Right atrium auricular region (tissue), 2 donors: ENCODE results near the gene SCT. TPM values are rescaled to one million over a fixed set of nuclear protein-coding genes. Genes with fewer than 3 reads are reported as not detected.

Source experiments
- DNase-seq: peaks from one replicate; pipeline ENCODE4 v3.0.0-alpha.2; 2019; ENCODE audit warnings: low spot score
- H3K27ac ChIP-seq, 2 donors: fragments of 200-600 bp; sonication (generic); 1 replicate in 1 of 2; 2 replicates in 1 of 2; pipeline ENCODE4 v1.5.1; 2016 to 2019
- H3K27me3 ChIP-seq, 2 donors: fragments of 200-600 bp; sonication (generic); one replicate each; pipeline versions ENCODE4 v1.5.1 to v1.6.0; 2017 to 2019
- H3K36me3 ChIP-seq: fragments of 200-600 bp; sonication (generic); one replicate; pipeline ENCODE4 v1.5.1; 2016
- H3K4me1 ChIP-seq, 2 donors: fragments of 200-600 bp; sonication (generic); one replicate each; pipeline versions ENCODE4 v1.5.1 to v1.6.0; 2017 to 2019
- H3K4me3 ChIP-seq, 2 donors: fragments of 200-600 bp; sonication (generic); 1 replicate in 1 of 2; 2 replicates in 1 of 2; pipeline ENCODE4 v1.5.1; 2017 to 2019; ENCODE audit warnings: mild to moderate bottlenecking in 1 of 2, moderate library complexity in 1 of 2
- H3K9me3 ChIP-seq, 2 donors: fragments of 200-600 bp; sonication (generic); one replicate each; pipeline ENCODE4 v1.5.1; 2019
- total RNA-seq, 2 donors: library from RNA; depleted of rRNA; stranded (reverse); fragments of >200 nt; gene quantifications; one replicate each; pipeline ENCODE4 v1.1.0, GENCODE V29; 2016
- TF ChIP-seq, protein P1 (sequence below), 2 donors: fragments of 200-600 bp; sonication (generic); IDR thresholded peaks; one replicate each; pipeline ENCODE4 v1.5.1; 2019; ENCODE audit warnings: antibody characterized with exemption in 2 of 2

Gene SCT
- total RNA-seq, 2 donors from 2014 or later, result not detected

DNA sequence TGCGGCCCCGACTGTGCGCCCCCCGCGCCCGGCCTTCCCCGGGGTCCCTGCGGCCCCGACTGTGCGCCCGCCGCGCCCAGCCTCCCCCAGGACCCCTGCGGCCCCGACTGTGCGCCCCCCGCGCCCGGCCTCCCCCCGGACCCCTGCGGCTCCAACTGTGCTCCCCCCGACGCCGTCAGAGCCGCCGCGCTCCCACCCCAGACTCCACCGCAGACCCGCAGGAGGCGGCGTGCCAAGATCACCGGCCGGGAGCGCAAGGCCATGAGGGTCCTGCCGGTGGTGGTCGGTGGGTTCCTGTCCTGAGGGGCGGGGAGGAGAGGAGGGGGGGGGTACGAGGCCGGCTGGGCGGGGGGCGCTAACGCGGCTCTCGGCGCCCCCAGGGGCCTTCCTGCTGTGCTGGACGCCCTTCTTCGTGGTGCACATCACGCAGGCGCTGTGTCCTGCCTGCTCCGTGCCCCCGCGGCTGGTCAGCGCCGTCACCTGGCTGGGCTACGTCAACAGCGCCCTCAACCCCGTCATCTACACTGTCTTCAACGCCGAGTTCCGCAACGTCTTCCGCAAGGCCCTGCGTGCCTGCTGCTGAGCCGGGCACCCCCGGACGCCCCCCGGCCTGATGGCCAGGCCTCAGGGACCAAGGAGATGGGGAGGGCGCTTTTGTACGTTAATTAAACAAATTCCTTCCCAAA lies 13.2 kb upstream of the SCT start:
- no peak for DNase-seq

DNA sequence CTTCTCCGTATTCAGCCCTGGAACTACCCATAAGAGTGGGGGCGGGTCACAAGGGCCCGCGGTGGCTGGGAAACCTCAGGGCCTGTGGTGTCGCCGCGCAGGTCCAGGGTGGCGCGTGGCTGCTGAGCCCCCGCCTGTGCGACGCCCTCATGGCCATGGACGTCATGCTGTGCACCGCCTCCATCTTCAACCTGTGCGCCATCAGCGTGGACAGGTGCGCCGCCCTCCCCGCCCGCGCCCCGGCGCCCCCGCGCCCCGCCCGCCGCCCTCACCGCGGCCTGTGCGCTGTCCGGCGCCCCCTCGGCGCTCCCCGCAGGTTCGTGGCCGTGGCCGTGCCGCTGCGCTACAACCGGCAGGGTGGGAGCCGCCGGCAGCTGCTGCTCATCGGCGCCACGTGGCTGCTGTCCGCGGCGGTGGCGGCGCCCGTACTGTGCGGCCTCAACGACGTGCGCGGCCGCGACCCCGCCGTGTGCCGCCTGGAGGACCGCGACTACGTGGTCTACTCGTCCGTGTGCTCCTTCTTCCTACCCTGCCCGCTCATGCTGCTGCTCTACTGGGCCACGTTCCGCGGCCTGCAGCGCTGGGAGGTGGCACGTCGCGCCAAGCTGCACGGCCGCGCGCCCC lies 12.5 kb upstream of the SCT start:
- peaks cover 0 to 24% of the 10 kb centered on the region in 2 donors for H3K4me1 ChIP-seq
- H3K9me3 ChIP-seq, result no peaks in the 10 kb centered on the region
- peaks cover 0 to 12% of the 10 kb centered on the region in 2 donors for H3K27me3 ChIP-seq
- H3K27ac ChIP-seq, result no peak overlapping the region
- DNase-seq, result no peak
- H3K36me3 ChIP-seq, result peaks cover 13% of the 10 kb centered on the region
- TF ChIP-seq, protein P1, sequence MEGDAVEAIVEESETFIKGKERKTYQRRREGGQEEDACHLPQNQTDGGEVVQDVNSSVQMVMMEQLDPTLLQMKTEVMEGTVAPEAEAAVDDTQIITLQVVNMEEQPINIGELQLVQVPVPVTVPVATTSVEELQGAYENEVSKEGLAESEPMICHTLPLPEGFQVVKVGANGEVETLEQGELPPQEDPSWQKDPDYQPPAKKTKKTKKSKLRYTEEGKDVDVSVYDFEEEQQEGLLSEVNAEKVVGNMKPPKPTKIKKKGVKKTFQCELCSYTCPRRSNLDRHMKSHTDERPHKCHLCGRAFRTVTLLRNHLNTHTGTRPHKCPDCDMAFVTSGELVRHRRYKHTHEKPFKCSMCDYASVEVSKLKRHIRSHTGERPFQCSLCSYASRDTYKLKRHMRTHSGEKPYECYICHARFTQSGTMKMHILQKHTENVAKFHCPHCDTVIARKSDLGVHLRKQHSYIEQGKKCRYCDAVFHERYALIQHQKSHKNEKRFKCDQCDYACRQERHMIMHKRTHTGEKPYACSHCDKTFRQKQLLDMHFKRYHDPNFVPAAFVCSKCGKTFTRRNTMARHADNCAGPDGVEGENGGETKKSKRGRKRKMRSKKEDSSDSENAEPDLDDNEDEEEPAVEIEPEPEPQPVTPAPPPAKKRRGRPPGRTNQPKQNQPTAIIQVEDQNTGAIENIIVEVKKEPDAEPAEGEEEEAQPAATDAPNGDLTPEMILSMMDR (IDR thresholded peaks at IDR 0.05), result no peak
- no peak overlapping the region for H3K4me3 ChIP-seq

More for the DNA sequence above, 13.2 kb upstream of the SCT start:
- H3K27me3 ChIP-seq, result peaks cover 0 to 12% of the 10 kb centered on the region in 2 donors
- no peaks in the 10 kb centered on the region for H3K9me3 ChIP-seq
- H3K36me3 ChIP-seq, result peaks cover 14% of the 10 kb centered on the region
- H3K4me1 ChIP-seq, result peaks cover 0 to 24% of the 10 kb centered on the region in 2 donors
- H3K4me3 ChIP-seq, result no peak overlapping the region
- TF ChIP-seq, protein P1 (IDR thresholded peaks at IDR 0.05), result no peak
- H3K27ac ChIP-seq, result no peak overlapping the region

DNA sequence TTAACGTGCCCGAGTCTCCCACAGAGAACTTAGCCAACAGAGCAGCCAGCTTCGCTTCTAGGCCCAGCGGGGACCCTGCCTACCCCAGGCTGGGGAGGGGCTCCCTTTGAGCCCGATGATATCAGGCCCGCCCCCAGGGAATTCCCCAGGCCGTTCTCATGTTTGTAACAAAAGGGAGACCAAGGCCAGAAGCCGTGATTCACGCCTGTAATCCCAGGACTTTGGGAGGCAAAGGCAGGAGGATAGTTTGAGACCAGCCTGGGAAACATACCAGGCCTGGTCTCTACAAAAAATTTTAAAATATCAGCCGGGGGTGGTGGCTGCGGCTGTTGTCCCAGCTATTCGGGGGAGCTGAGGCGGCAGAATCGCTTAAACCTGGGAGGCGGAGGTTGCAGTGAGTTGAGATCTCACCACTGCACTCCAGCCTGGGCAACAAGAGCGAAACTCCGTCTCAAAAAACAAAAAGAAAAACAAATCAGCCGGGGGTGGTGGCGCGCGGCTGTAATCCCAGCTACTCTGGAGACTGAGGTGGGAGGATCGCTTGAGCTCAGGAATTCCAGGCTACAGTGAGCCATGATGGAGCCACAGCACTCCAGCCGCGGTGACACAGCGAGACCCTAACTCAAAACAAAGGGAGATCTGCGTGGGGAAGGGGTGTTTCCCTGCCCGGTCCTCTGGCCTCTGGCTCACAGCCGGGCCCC lies 11.8 kb upstream of the SCT start:
- DNase-seq, result no peak
- H3K27ac ChIP-seq, result no peak overlapping the region
- no peaks in the 10 kb centered on the region for H3K9me3 ChIP-seq
- TF ChIP-seq, protein P1 (IDR thresholded peaks at IDR 0.05), result no peak
- peaks cover 0 to 12% of the 10 kb centered on the region in 2 donors for H3K27me3 ChIP-seq
- peaks cover 6% of the 10 kb centered on the region for H3K36me3 ChIP-seq
- no peak overlapping the region for H3K4me3 ChIP-seq
- H3K4me1 ChIP-seq, result peaks cover 0 to 24% of the 10 kb centered on the region in 2 donors

DNA sequence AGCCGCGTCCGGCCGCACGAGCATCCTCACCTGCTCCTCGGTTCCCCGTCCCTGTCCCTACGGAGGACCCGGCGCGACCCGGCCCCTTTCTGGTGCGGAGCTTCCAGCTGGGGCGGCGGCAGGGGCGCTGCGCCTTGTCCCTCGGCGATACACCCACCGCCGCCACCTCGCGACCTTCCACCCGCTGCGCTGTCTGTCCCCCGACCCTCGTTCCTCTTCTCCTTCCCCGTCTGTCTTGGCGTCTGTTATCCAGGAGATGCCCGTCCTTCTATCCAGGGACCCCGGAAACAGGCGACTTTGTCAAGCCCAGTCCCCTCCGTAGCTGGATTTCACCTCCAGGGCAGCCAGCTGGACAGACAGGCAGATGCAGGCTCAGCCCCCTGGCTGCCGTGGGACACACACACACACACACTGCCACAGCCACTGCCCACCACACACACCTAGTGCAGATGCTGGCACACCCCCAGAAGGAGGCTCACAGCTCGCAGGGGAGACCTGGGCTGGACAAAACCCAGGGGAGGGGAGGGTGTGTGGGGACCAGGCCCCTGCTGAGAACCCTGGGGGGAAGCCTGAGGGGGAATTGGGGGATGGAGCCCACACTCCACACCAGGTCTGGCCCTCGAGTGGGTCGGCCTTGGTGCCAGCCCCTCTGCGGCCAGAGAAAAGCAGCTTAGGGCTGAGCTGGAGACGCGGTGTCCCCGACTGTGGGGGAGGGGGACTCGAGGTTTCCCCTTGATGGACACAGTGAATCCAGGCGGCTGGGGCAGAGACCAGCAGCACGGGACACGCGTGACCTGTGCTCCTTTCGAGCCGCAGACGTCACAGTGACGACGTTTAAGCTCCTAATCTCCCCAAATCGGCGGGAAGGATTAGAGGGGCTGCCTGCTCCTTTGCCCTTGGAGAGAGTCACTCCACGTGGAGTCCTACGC lies 10.9 kb upstream of the SCT start:
- peak overlapping the region in 1 of 2 donors; percentile 37 for H3K4me3 ChIP-seq
- TF ChIP-seq, protein P1 (IDR thresholded peaks at IDR 0.05), result no peak
- H3K9me3 ChIP-seq, result no peaks in the 10 kb centered on the region
- peaks cover 0 to 24% of the 10 kb centered on the region in 2 donors for H3K4me1 ChIP-seq
- no peak for DNase-seq
- peaks cover 0 to 12% of the 10 kb centered on the region in 2 donors for H3K27me3 ChIP-seq
- H3K27ac ChIP-seq, result no peak overlapping the region
- H3K36me3 ChIP-seq, result no peaks in the 10 kb centered on the region

GRCh38 chr11:637333-637592 lies 10.3 kb upstream of the SCT start:
- DNase-seq, result no peak

More at GRCh38 chr11:637333-637592, 10.3 kb upstream of the SCT start:
- peaks cover 0 to 24% of the 10 kb centered on the region in 2 donors for H3K4me1 ChIP-seq
- H3K27ac ChIP-seq, result no peak overlapping the region
- no peaks in the 10 kb centered on the region for H3K9me3 ChIP-seq
- peak overlapping the region in 1 of 2 donors; percentile 37 for H3K4me3 ChIP-seq
- TF ChIP-seq, protein P1 (IDR thresholded peaks at IDR 0.05), result no peak
- H3K36me3 ChIP-seq, result no peaks in the 10 kb centered on the region
- H3K27me3 ChIP-seq, result peaks cover 0 to 12% of the 10 kb centered on the region in 2 donors
